A549 (cell line): Measurements from ENCODE around the gene KCTD1. TPM values are rescaled to one million over a fixed set of nuclear protein-coding genes. Genes with fewer than 3 reads are reported as not detected.

Experiments
- ATAC-seq, 2 experiments: fragments of 200-7000 bp in 1 of 2; fragments of >200 bp in 1 of 2; cut with Nextera tagmentation in 1 of 2; cut with Tn5 transposase in 1 of 2; 3 replicates each; pipeline versions ENCODE4 v1.8.0 to v1.9.1; 2018 to 2020; ENCODE audit warnings: mild to moderate bottlenecking in 1 of 2, moderate library complexity in 1 of 2
- CTCF ChIA-PET: fragments of 300-600 bp; sonication (Branson Sonifier 250); formaldehyde crosslinking; extraction: SDS; loops from one replicate; lab custom pipeline; 2021; ENCODE audit warnings: antibody characterized with exemption, inconsistent platforms; lab: Yijun Ruan, JAX
- POLR2A ChIA-PET: fragments of 350-600 bp; formaldehyde crosslinking; extraction: SDS; loops from one replicate; lab custom pipeline; 2021; ENCODE audit warnings: antibody characterized with exemption, inconsistent platforms; lab: Yijun Ruan, JAX
- DNase-seq, 2 experiments: peaks; one replicate each; pipeline versions ENCODE4 v3.0.0 to v3.0.0-alpha.2; 2011 to 2016; ENCODE audit warnings: low read depth in 1 of 2, low spot score in 1 of 2
- FAIRE-seq: peaks from 2 replicates; lab custom pipeline; 2011; peaks lifted over from hg19 to GRCh38; lab: Jason Lieb, UNC
- H3K27ac ChIP-seq, 2 experiments: fragments of >200 bp; sonication (Bioruptor Twin); formaldehyde crosslinking; 3 replicates each; pipeline ENCODE4 v1.5.1; 2016 to 2017
- H3K4me1 ChIP-seq: fragments of >200 bp; sonication (Bioruptor Twin); formaldehyde crosslinking; 3 replicates; pipeline ENCODE4 v1.6.1; 2016
- H3K4me2 ChIP-seq: fragments of >200 bp; sonication (Bioruptor Twin); formaldehyde crosslinking; 3 replicates; pipeline ENCODE4 v1.6.1; 2016
- H3K4me3 ChIP-seq: fragments of >200 bp; sonication (Bioruptor Twin); formaldehyde crosslinking; 3 replicates; pipeline ENCODE4 v1.5.1; 2016
- H3K9me3 ChIP-seq: fragments of >200 bp; sonication (Bioruptor Twin); formaldehyde crosslinking; 3 replicates; pipeline ENCODE4 v1.6.1; 2016
- CBX8 ChIP-seq: fragments of 200-600 bp; sonication (generic); IDR thresholded peaks from 2 replicates; pipeline ENCODE4 v1.6.1; 2016
- EHF ChIP-seq: fragments of 250-450 bp; sonication (Bioruptor Pico); IDR thresholded peaks from 2 replicates; pipeline ENCODE4 v1.5.0; 2020; ENCODE audit warnings: mild to moderate bottlenecking
- EHMT2 ChIP-seq: fragments of 200-600 bp; sonication (generic); IDR thresholded peaks from 2 replicates; pipeline ENCODE4 v1.6.1; 2016; ENCODE audit warnings: antibody characterized with exemption, low read depth, mild to moderate bottlenecking, moderate library complexity
- FOSL2 ChIP-seq, 2 experiments: fragments of 450-650 bp in 1 of 2; fragments of >200 bp in 1 of 2; sonication (Bioruptor Twin) in 1 of 2; formaldehyde crosslinking; IDR thresholded peaks; 2 replicates each; pipeline versions ENCODE4 v1.5.0 to v1.6.1; 2016 to 2020; ENCODE audit warnings: mild to moderate bottlenecking in 1 of 2, moderate library complexity in 1 of 2
- HEYL ChIP-seq: fragments of 250-450 bp; sonication (Bioruptor Pico); IDR thresholded peaks from 2 replicates; pipeline ENCODE4 v1.8.0; 2021; ENCODE audit warnings: mild to moderate bottlenecking, moderate library complexity
- KDM1A ChIP-seq: fragments of 200-600 bp; sonication (generic); IDR thresholded peaks from 2 replicates; pipeline ENCODE4 v1.6.1; 2016; ENCODE audit warnings: low read depth, mild to moderate bottlenecking
- MAFK ChIP-seq: fragments of 450-650 bp; IDR thresholded peaks from 2 replicates; pipeline ENCODE4 v1.6.1; 2014; ENCODE audit not compliant: partially characterized antibody
- MAZ ChIP-seq: fragments of 150-350 bp; IDR thresholded peaks from 2 replicates; pipeline ENCODE4 v1.6.1; 2014; ENCODE audit warnings: antibody characterized with exemption, low read depth, low read length, borderline replicate concordance
- NPAS2 ChIP-seq: fragments of 250-450 bp; sonication (Bioruptor Pico); IDR thresholded peaks from 2 replicates; pipeline ENCODE4 v1.8.0; 2022; ENCODE audit warnings: mild to moderate bottlenecking, moderate library complexity, borderline replicate concordance
- POLR2AphosphoS2 ChIP-seq: conservative IDR thresholded peaks from 2 replicates; pipeline ENCODE4 v1.6.1; 2012; ENCODE audit warnings: low read length, improper control_type of control experiment, inconsistent platforms
- RARB ChIP-seq: fragments of 250-450 bp; sonication (Bioruptor Pico); IDR thresholded peaks from 2 replicates; pipeline ENCODE4 v1.8.0; 2021; ENCODE audit warnings: mild to moderate bottlenecking, moderate library complexity
- ZFP36 ChIP-seq: fragments of 450-650 bp; IDR thresholded peaks from 2 replicates; pipeline ENCODE4 v1.6.1; 2014; ENCODE audit warnings: borderline replicate concordance; ENCODE audit not compliant: partially characterized antibody
- WGBS: methylation state at CpG from one replicate; pipeline ENCODE4 v1.1.6; 2017; ENCODE audit errors: missing lambda C conversion rate; 5-methylcytosine and 5-hydroxymethylcytosine counted together
- polyA plus RNA-seq, 4 experiments: library from polyadenylated mRNA; depleted of rRNA in 3 of 4; stranded (reverse); fragments of >200 nt; fragmentation: RNase III in 1 of 4; extraction: RNeasy Plus Mini Kit Qiagen cat#74134 plus additional on column Dnase treatment in 1 of 4; gene quantifications; 2 replicates in 3 of 4; 3 replicates in 1 of 4; pipeline ENCODE4 v1.2.3, GENCODE V29; 2011 to 2017
- TF ChIP-seq, protein P1 (sequence below): fragments of 200-600 bp; sonication (generic); IDR thresholded peaks from 2 replicates; pipeline ENCODE4 v1.6.1; 2016; ENCODE audit warnings: antibody characterized with exemption, mild to moderate bottlenecking, moderate library complexity
- TF ChIP-seq, protein P2 (sequence below): fragments of 150-350 bp; IDR thresholded peaks from 2 replicates; pipeline ENCODE4 v1.6.1; 2014; ENCODE audit warnings: low read depth, mild to moderate bottlenecking, low read length

Gene KCTD1
- polyA plus RNA-seq, 2 of the 4 experiments (the other 2 are of a cell fraction), result 26.1 to 32.1 TPM

DNA sequence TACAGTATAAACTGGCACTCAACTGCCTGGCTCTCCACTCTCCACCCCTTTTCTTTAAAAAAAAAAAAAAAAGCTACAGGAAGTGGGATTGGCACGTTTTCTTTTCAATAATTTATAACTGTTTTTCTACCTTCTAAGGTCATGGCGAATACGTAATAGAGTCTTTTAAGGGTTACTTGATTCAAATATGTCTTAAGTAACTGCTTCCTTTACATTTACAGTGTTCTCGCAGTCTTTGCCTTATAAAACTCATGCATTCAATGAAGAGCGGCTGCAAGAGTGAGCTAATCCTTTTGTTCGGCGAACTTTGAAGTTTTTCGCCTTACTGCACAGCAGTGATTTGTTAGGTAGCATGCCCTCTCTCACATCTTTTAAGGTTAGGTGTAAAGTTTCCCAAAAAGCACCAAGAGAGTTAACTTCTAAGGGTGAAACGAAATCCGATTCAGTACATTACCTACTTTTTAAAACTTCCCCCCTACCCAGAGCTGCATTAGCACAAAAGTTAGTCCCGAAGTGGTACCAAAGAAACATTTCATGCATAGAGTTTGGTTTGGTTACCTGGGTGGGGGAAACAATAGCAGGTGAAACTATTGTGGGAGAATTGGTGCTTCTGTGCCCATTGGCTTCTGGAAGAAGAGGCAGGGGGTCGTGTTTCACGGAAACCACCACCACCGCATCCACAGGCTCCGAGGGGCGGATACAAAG, 2.0 kb downstream of the KCTD1 start:
- no peak for FAIRE-seq
- no peak for ATAC-seq
- H3K27ac ChIP-seq, result peak overlapping the region; percentile 99 to 100
- 16% methylated on average over 16 of the region's 16 CpGs for WGBS
- ChIA-PET CTCF (interaction anchor here (0.8 to 1.9 kb wide), 7 partner anchors 17 to 164 kb away, joined by 3 to 7 read pairs (median 5); no protein-coding TSS in a partner anchor), POLR2A (interaction anchor here (0.6 to 1.4 kb wide), 3 partner anchors 30 to 78 kb away, joined by 3 to 4 read pairs (median 3); no protein-coding TSS in a partner anchor)
- peaks cover 41% of the 10 kb centered on the region for H3K4me1 ChIP-seq
- TF ChIP-seq POLR2AphosphoS2, result no peak
- no peaks in the 10 kb centered on the region for H3K9me3 ChIP-seq
- H3K4me3 ChIP-seq, result peak overlapping the region; percentile 91
- H3K4me2 ChIP-seq, result peak overlapping the region; percentile 81
- DNase-seq, result peak in 1 of 2 experiments; percentile 21

DNA sequence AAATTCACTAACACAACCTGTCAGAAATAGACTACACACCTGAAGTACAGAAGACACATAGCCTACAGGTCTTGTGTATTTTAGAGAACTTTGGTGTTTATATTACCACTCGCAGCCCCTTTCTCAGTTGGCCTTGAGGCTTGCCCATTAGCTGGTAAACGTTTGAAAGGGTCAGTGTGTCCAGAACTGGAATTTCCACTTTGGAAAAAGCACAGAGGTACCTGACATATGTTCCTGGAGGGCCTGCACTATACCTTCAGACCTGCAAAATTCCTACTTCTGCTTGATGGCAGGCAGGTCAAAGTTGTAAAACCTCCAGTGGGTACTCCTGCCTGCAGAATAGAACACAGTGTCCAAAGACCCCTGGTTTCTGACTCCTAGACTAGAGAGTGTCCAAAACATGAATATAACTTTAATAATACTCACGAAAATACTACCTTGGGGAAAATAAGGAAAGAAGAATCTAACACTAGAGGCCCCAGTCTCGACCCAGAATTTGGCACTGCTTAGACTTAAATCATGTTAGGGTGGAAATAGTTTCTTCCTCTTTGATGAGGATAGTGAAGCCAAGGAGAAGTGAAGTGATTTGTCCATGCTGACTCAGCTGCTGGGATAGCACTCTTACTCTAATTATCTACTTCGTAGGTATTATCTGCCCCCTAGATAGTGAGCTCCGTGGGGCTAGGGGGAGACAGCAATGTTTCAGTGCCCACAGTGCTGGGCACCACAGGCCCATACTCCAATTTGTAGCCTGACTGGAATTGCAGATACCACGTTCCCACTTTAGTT, 2.8 kb downstream of the KCTD1 start:
- H3K9me3 ChIP-seq, result no peaks in the 10 kb centered on the region
- TF ChIP-seq FOSL2 (IDR thresholded peaks at IDR 0.05) (no peak), FOSL2 (CRISPR knock-in tag; IDR thresholded peaks at IDR 0.05) (no peak), MAFK (peak; percentile 76), KDM1A (no peak)
- H3K4me1 ChIP-seq, result peaks cover 47% of the 10 kb centered on the region
- FAIRE-seq (no peak), DNase-seq (peak in 1 of 2 experiments; percentile 11), ATAC-seq (no peak)
- peak overlapping the region; percentile 99 to 100 for H3K27ac ChIP-seq
- ChIA-PET CTCF (interaction anchor here (0.8 to 0.9 kb wide), 2 partner anchors 18 to 140 kb away, joined by 3 to 4 read pairs; no protein-coding TSS in a partner anchor), POLR2A (interaction anchor here (0.6 to 1.4 kb wide), 3 partner anchors 31 to 77 kb away, joined by 3 to 4 read pairs (median 3); no protein-coding TSS in a partner anchor)
- H3K4me2 ChIP-seq, result peak overlapping the region; percentile 81
- WGBS, result 1% methylated on average over 7 of the region's 7 CpGs
- peak overlapping the region; percentile 91 for H3K4me3 ChIP-seq

DNA sequence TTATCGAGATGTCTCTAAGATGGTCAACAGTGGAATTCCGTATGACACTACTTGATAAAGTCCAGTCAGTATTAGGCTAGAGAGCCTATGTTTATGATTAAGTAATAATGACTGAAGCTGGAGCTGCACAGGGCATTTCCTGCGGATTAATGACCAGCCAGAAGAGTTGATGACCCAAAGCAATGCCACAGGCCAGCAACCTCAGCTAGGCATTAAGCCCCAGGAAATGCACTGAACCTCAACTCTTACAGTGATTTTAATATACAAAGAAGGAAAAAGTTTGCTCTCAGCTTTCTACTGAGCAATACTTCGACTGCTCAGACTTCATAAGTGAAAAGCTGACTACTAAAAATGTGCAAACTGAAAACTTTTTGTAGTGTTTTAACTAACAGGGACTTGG, 3.9 kb downstream of the KCTD1 start:
- H3K4me2 ChIP-seq, result peak overlapping the region; percentile 81
- H3K4me3 ChIP-seq, result peak overlapping the region; percentile 91
- ATAC-seq, result no peak
- ChIA-PET POLR2A (no interaction called here), CTCF (interaction anchor here (0.5 kb wide), 1 partner anchor 33 kb away, joined by 3 read pairs; no protein-coding TSS in a partner anchor)
- no peaks in the 10 kb centered on the region for H3K9me3 ChIP-seq
- whole genome bisulfite sequencing, result 6% methylated on average over 4 of the region's 4 CpGs
- DNase-seq, result no peak
- TF ChIP-seq MAZ (no peak), MAFK (no peak), ZFP36 (no peak)
- TF ChIP-seq, protein P1, sequence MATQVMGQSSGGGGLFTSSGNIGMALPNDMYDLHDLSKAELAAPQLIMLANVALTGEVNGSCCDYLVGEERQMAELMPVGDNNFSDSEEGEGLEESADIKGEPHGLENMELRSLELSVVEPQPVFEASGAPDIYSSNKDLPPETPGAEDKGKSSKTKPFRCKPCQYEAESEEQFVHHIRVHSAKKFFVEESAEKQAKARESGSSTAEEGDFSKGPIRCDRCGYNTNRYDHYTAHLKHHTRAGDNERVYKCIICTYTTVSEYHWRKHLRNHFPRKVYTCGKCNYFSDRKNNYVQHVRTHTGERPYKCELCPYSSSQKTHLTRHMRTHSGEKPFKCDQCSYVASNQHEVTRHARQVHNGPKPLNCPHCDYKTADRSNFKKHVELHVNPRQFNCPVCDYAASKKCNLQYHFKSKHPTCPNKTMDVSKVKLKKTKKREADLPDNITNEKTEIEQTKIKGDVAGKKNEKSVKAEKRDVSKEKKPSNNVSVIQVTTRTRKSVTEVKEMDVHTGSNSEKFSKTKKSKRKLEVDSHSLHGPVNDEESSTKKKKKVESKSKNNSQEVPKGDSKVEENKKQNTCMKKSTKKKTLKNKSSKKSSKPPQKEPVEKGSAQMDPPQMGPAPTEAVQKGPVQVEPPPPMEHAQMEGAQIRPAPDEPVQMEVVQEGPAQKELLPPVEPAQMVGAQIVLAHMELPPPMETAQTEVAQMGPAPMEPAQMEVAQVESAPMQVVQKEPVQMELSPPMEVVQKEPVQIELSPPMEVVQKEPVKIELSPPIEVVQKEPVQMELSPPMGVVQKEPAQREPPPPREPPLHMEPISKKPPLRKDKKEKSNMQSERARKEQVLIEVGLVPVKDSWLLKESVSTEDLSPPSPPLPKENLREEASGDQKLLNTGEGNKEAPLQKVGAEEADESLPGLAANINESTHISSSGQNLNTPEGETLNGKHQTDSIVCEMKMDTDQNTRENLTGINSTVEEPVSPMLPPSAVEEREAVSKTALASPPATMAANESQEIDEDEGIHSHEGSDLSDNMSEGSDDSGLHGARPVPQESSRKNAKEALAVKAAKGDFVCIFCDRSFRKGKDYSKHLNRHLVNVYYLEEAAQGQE, result no peak
- TF ChIP-seq, protein P2, sequence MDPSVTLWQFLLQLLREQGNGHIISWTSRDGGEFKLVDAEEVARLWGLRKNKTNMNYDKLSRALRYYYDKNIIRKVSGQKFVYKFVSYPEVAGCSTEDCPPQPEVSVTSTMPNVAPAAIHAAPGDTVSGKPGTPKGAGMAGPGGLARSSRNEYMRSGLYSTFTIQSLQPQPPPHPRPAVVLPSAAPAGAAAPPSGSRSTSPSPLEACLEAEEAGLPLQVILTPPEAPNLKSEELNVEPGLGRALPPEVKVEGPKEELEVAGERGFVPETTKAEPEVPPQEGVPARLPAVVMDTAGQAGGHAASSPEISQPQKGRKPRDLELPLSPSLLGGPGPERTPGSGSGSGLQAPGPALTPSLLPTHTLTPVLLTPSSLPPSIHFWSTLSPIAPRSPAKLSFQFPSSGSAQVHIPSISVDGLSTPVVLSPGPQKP, result no peak
- FAIRE-seq, result no peak
- H3K4me1 ChIP-seq, result peaks cover 53% of the 10 kb centered on the region
- H3K27ac ChIP-seq, result peak overlapping the region; percentile 38 to 80; a peak in 5 of 6 replicates

DNA sequence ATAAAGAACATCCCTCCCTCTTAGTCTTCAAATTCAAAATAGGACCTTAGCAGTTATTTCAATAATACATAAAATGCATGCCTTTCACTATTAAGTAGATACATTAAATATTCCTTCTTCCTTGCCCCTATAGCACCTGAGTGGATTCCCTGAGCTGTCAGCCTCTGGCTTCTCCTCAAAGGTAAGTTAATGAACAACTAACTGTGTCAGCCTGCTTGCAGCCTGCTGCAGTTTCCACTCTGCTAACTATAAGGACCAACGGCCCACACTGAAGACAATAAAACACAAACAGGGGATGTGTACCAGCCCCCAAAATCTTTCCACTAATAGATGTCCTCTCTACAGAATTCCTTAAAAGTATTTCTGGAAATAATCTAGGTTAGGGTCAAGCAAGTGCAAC, 5.0 kb downstream of the KCTD1 start:
- H3K9me3 ChIP-seq, result no peaks in the 10 kb centered on the region

More for the DNA sequence above, 5.0 kb downstream of the KCTD1 start:
- H3K27ac ChIP-seq, result peak overlapping the region; percentile 38 to 80; a peak in 5 of 6 replicates
- ATAC-seq (no peak), FAIRE-seq (no peak), DNase-seq (no peak)
- H3K4me3 ChIP-seq, result peak overlapping the region; percentile 91; the same call in 2 of the 3 replicates
- POLR2A ChIA-PET, result no interaction called here
- CTCF ChIA-PET, result no interaction called here
- WGBS, result 0% methylated on average over 1 of the region's 1 CpG
- TF ChIP-seq HEYL (CRISPR knock-in tag), result no peak
- no peak for TF ChIP-seq CBX8
- no peak for TF ChIP-seq NPAS2 (CRISPR knock-in tag)
- TF ChIP-seq EHF (CRISPR knock-in tag), result no peak
- TF ChIP-seq EHMT2, result no peak
- no peak for TF ChIP-seq RARB (CRISPR knock-in tag)
- H3K4me2 ChIP-seq, result peak overlapping the region; percentile 81
- H3K4me1 ChIP-seq, result peaks cover 58% of the 10 kb centered on the region
